MCF 10A (cell line): ENCODE data around the gene BUB1. TPM values are rescaled to one million over a fixed set of nuclear protein-coding genes. Genes with fewer than 3 reads are reported as not detected.

ENCODE experiments used
- BruUV-seq: library from RNA; stranded (reverse); fragments of 400-500 nt; replicated peaks from 2 replicates; lab custom pipeline; 2021; lab: Mats Ljungman, UMichigan
- CTCF ChIA-PET: fragments of 300-600 bp; sonication (Branson Sonifier 250); formaldehyde crosslinking; extraction: SDS; loops from one replicate; lab custom pipeline; 2021; ENCODE audit warnings: antibody characterized with exemption, inconsistent platforms; lab: Yijun Ruan, JAX
- POLR2A ChIA-PET: fragments of 300-600, 350-650 bp; sonication (Branson Sonifier 250); formaldehyde crosslinking; extraction: SDS; loops from one replicate; lab custom pipeline; 2020; ENCODE audit warnings: antibody characterized with exemption, inconsistent platforms; lab: Yijun Ruan, JAX
- DNase-seq: peaks from one replicate; pipeline ENCODE4 v3.0.0-alpha.2; 2018; ENCODE audit not compliant: unreplicated experiment
- H3K27ac Mint-ChIP-seq: one replicate; pipeline ENCODE4 v1.8.0; 2022; ENCODE audit warnings: mild to moderate bottlenecking, low read depth, mixed read lengths; ENCODE audit not compliant: unreplicated experiment
- H3K27me3 Mint-ChIP-seq: one replicate; pipeline ENCODE4 v1.8.0; 2022; ENCODE audit warnings: mixed read lengths; ENCODE audit not compliant: insufficient read depth, unreplicated experiment
- H3K36me3 Mint-ChIP-seq: one replicate; pipeline ENCODE4 v1.8.0; 2022; ENCODE audit warnings: mild to moderate bottlenecking, moderate library complexity, mixed read lengths; ENCODE audit not compliant: insufficient read depth, unreplicated experiment
- H3K4me1 Mint-ChIP-seq: one replicate; pipeline ENCODE4 v1.8.0; 2022; ENCODE audit warnings: mixed read lengths; ENCODE audit not compliant: insufficient read depth, unreplicated experiment
- H3K4me3 Mint-ChIP-seq: one replicate; pipeline ENCODE4 v1.8.0; 2022; ENCODE audit warnings: mild to moderate bottlenecking, moderate library complexity, mixed read lengths; ENCODE audit not compliant: unreplicated experiment
- H3K9me3 Mint-ChIP-seq: one replicate; pipeline ENCODE4 v1.8.0; 2022; ENCODE audit warnings: mixed read lengths; ENCODE audit not compliant: unreplicated experiment
- CTCF ChIP-seq: fragments of 200-600 bp; IDR thresholded peaks from one replicate; pipeline ENCODE4 v1.8.0; 2022; ENCODE audit warnings: antibody characterized with exemption, mild to moderate bottlenecking; ENCODE audit not compliant: unreplicated experiment
- intact Hi-C: fragments of 100-400 bp; cut with micrococcal nuclease; formaldehyde crosslinking; loops from 2 replicates; pipeline ENCODE4 v1.14.1; 2022
- total RNA-seq: library from RNA; stranded (reverse); gene quantifications from 2 replicates; pipeline ENCODE4 v1.2.3, GENCODE V29; 2022

Gene BUB1
- total RNA-seq, 1 experiment from 2014 or later: 25.5 TPM

GRCh38 chr2:110650346-110650745, 27.5 kb downstream of the BUB1 start:
- BruUV-seq: no TSS peak
- Mint-ChIP-seq H3K4me1 (no peaks in the 10 kb centered on the region), H3K27me3 (no peaks in the 10 kb centered on the region), H3K4me3 (no peak overlapping the region), H3K27ac (no peak overlapping the region), H3K9me3 (no peaks in the 10 kb centered on the region), H3K36me3 (peaks cover 29% of the 10 kb centered on the region)
- intact Hi-C loops: no loop called here
- POLR2A ChIA-PET: interaction anchor here (1.4 kb wide), 1 partner anchor 28 kb away, joined by 4 read pairs; the partner anchor contains the start of gene BUB1
- TF ChIP-seq CTCF: no peak
- CTCF ChIA-PET: interaction anchor here (0.7 kb wide), 1 partner anchor 22 kb away, joined by 3 read pairs; no protein-coding TSS in a partner anchor
- DNase-seq: no peak

GRCh38 chr2:110647777-110648176, 30.1 kb downstream of the BUB1 start:
- peaks cover 17% of the 10 kb centered on the region for H3K36me3 Mint-ChIP-seq
- H3K27me3 Mint-ChIP-seq: no peaks in the 10 kb centered on the region
- intact Hi-C loops: no loop called here
- no peaks in the 10 kb centered on the region for H3K9me3 Mint-ChIP-seq
- BruUV-seq: no TSS peak
- DNase-seq: no peak
- TF ChIP-seq CTCF: no peak
- CTCF ChIA-PET: interaction anchor here (1.1 kb wide), 1 partner anchor 107 kb away, joined by 4 read pairs; no protein-coding TSS in a partner anchor
- H3K4me3 Mint-ChIP-seq: no peak overlapping the region
- POLR2A ChIA-PET: no interaction called here
- no peak overlapping the region for H3K27ac Mint-ChIP-seq
- no peaks in the 10 kb centered on the region for H3K4me1 Mint-ChIP-seq

- CTCF ChIA-PET: no interaction called here
- Mint-ChIP-seq H3K27me3 (no peaks in the 10 kb centered on the region), H3K36me3 (peaks cover 16% of the 10 kb centered on the region), H3K27ac (no peak overlapping the region), H3K4me1 (no peaks in the 10 kb centered on the region), H3K4me3 (no peak overlapping the region), H3K9me3 (no peaks in the 10 kb centered on the region)
- BruUV-seq: no TSS peak
- no peak for TF ChIP-seq CTCF
- POLR2A ChIA-PET: no interaction called here
- DNase-seq: peak; percentile 11
- intact Hi-C loops: no loop called here
Measured at GRCh38 chr2:110645616-110646015, 32.2 kb downstream of the BUB1 start.

- TF ChIP-seq CTCF: no peak
- ChIA-PET POLR2A (no interaction called here), CTCF (no interaction called here)
- DNase-seq: no peak
- peaks cover 22% of the 10 kb centered on the region for H3K36me3 Mint-ChIP-seq
- H3K4me3 Mint-ChIP-seq: no peak overlapping the region
- intact Hi-C loops: no loop called here
- no peaks in the 10 kb centered on the region for H3K4me1 Mint-ChIP-seq
- no peak overlapping the region for H3K27ac Mint-ChIP-seq
- H3K9me3 Mint-ChIP-seq: no peaks in the 10 kb centered on the region
- no peaks in the 10 kb centered on the region for H3K27me3 Mint-ChIP-seq
- BruUV-seq: no TSS peak
Measured at GRCh38 chr2:110644357-110644756, 33.5 kb downstream of the BUB1 start.
